HG03025 (cell line): Measurements from ENCODE around the gene ZNF443.
"Not testable (repeated sequence)": the region's sequence is repeated elsewhere in the genome, so short reads cannot be mapped to it uniquely, and the experiment has no call there.

Experiments used
- ATAC-seq: cut with Tn5 transposase; IDR thresholded peaks from one replicate; pipeline ENCODE4 v1.9.1; 2021; ENCODE audit warnings: mild to moderate bottlenecking, moderate library complexity; ENCODE audit not compliant: unreplicated experiment, low FRiP score

Gene ZNF443

GRCh38 chr19:12440541-12441316 lies at the start of gene ZNF443:
Gene ZNF443 (minus strand): TSS chr19:12441021. CDS start chr19:12440914, 107 bp downstream.
- ATAC-seq = peak; percentile 86

- ATAC-seq = not testable (repeated sequence)
Measured at GRCh38 chr19:12486265-12486783, 45.5 kb upstream of the ZNF443 start.

GRCh38 chr19:12485571-12485970 lies 44.8 kb upstream of the ZNF443 start:
- no peak for ATAC-seq

GRCh38 chr19:12485052-12485416 lies 44.2 kb upstream of the ZNF443 start:
- no peak for ATAC-seq

- no peak for ATAC-seq
Measured at GRCh38 chr19:12484371-12485051, 43.7 kb upstream of the ZNF443 start, which contains the start of gene ZNF709. Gene ZNF709 (minus strand): TSS chr19:12484816. CDS start chr19:12484657, 159 bp downstream.

- no peak for ATAC-seq
Measured at GRCh38 chr19:12484011-12484370, 43.2 kb upstream of the ZNF443 start.

- no peak for ATAC-seq
Measured at GRCh38 chr19:12482509-12482886, 41.7 kb upstream of the ZNF443 start.

- no peak for ATAC-seq
Measured at GRCh38 chr19:12481781-12482508, 41.1 kb upstream of the ZNF443 start.

GRCh38 chr19:12478234-12478941 lies 37.6 kb upstream of the ZNF443 start:
- ATAC-seq = no peak

GRCh38 chr19:12467651-12468050 lies 26.8 kb upstream of the ZNF443 start:
- not testable (repeated sequence) for ATAC-seq

GRCh38 chr19:12465211-12465610 lies 24.4 kb upstream of the ZNF443 start:
- ATAC-seq = no peak

GRCh38 chr19:12464769-12465168 lies 23.9 kb upstream of the ZNF443 start:
- ATAC-seq = no peak

GRCh38 chr19:12464139-12464538 lies 23.3 kb upstream of the ZNF443 start:
- not testable (repeated sequence) for ATAC-seq

- ATAC-seq = no peak
Measured at GRCh38 chr19:12453495-12453894, 12.7 kb upstream of the ZNF443 start.

GRCh38 chr19:12450844-12451243 lies 10.0 kb upstream of the ZNF443 start:
- ATAC-seq = no peak

- no peak for ATAC-seq
Measured at GRCh38 chr19:12448808-12449207, 8.0 kb upstream of the ZNF443 start.

GRCh38 chr19:12439686-12440540 lies 908 bp downstream of the ZNF443 start:
- not testable (repeated sequence) for ATAC-seq

- not testable (repeated sequence) for ATAC-seq
Measured at GRCh38 chr19:12430726-12431299, 10.0 kb downstream of the ZNF443 start.

- ATAC-seq = no peak
Measured at GRCh38 chr19:12425888-12426274, 14.9 kb downstream of the ZNF443 start.
